ENCODE data around the gene MAB21L4. TPM values are rescaled to one million over a fixed set of nuclear protein-coding genes. Genes with fewer than 3 reads are reported as not detected.
"Not testable (repeated sequence)": the region's sequence is repeated elsewhere in the genome, so short reads cannot be mapped to it uniquely, and the experiment has no call there.

MAB21L4 gene
- polyA plus RNA-seq, 4 donors: 1.4 to 2.9 (median 2.1) TPM

DNA sequence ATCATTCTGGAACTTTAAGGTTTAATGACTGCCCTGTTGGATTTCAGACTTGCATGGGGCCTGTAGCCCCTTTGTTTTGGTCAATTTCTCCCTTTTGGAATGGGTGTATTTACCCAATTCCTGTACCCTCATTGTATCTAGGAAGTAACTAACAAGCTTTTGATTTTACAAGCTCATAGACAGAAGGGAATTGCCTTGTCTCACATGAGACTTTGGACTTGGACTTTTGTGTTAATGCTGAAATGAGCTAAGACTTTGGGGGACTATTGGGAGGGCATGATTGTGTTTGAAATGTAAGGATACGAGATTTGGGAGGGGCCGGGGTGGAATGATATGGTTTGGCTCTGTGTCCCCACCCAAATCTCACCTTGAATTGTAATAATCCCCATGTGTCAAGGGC is 49.6 kb downstream of the MAB21L4 start:
- not testable (repeated sequence) for DNase-seq (ENCODE audit: low read depth in 4 of 4, low spot score in 3 of 4)

DNA sequence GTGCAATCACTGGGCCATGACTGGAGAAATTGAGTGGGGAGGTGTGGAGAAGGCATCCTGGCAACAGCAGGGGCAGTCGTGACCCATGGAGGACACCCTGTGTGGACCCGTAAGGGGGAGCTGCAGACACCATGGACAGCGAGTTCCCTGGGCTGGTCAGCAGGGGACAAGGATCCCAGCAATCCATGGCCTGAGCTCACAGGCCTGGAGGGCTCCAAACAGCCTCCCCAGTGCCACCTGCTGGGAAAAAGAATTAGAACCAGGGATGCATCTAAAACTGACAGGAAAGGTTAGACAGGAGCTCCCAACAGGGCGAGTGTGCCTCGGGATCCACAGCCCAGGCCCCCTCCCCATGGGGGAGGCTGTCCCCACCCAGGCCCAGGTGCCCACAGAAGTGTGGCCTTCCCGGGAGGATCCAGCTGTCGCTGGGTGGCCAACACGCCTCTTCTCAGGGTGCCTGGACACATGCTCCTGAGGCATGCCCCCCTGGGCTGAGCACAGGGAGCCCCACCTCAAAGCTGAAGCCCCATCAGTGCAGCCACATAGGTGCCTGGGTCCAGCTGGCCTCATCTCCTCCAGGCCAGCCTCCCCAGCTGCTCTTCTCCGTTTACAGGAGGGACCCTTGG is 55.4 kb downstream of the MAB21L4 start:
- DNase-seq (ENCODE audit: low read depth in 4 of 4, low spot score in 3 of 4): peak in 2 of 4 donors; percentile 68 to 69

DNA sequence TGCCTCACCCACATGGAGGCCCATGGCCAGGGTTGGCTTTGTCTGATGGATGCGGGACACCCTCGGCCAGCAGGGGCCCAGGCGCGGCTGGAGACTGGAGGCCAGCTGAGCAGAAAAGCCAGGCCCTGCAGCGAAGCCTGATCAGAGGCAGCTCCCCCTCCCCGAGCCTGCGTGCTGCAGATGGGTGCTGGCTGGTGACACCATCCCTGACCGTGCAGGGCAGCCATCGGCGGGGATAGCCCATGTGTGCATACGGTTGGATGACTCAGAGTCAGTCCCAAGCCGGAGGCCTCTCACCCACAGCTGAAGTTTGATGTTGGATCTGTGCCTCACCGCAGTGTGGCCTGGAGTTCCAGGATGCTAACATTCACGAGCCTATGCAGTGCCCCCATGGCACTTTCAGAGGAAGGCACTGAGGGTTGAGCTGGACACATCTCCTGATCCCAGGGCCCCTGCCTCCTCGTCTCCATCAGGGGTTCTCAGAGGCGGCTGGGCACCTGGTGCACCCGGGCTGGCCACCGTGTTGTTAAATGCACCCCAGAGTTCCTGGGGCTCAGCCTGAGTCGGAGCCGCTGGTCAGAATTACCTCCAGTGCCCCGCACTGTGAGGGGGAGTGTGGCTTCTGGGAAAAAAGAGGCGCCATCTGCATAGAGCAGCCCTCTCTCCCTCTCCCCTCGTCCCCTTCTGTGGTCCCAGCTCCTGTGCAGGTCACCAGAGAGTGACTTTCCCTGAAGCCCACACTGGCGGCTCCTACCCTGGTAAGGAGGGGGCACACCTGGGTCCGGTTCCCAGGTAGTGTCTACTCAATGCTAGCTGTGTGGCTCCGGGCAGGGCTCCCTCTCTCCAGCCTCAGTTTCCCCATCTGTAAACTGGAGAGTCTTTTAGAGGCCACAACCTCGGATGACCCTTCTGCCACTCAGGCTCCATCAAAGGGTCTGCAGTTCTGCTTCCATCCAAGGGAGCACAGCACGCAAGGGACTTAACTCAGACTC is 56.5 kb downstream of the MAB21L4 start:
- no peak for DNase-seq (ENCODE audit: low read depth in 4 of 4, low spot score in 3 of 4)

DNA sequence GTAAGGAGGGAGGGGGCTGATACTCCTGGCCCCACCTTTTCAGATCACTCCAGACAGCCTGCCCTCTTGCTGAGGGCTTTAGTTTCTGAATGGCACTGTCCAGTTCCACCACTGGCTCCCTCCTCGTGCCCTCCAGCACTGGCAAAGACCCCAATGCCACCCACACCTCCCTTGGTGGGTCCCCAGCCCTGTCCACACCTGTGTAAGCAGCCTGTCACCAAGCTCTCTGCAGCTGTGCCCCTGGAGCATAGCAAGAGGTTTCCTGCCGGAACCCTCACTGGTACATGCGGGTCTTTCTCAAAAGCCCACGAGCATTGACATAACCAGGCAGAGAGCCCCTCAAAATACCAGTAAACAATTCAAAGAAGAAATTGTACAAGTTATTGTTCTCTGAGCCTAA is 58.3 kb downstream of the MAB21L4 start:
- DNase-seq (ENCODE audit: low read depth in 4 of 4, low spot score in 3 of 4): no peak

DNA sequence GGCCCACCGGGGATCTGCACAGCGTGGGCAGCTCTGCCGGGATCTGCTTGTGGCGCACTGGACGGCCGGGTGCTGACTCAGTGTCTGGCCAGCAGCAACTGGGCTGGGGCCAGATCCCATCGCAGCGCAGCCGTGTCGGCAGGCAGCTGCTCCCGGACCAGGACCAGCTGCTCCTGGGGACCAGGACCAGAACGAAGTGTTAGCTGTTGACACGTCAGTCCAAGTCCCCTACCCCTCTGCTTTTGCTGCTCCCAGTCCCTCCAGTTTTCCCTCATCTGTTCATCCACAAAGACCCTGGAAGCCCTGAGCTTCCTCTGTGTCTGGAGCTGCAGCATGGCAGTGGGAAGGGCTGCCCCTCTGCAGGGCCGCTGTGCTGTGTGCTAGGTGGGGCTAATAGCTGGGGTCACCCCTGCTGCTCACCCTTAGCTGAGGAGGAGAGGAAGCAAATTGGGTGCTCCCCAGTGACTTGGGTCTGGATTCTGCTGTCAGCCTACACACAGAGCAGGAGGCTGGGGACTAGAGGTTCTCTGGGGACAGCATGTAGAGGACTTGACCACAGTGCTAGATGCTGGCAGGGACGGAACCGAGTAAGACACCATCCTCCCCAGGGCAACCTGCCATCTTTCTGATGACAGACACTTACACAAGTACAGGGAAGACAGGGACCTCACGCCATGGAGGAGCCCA is 59.0 kb downstream of the MAB21L4 start:
- no peak for DNase-seq (ENCODE audit: low read depth in 4 of 4, low spot score in 3 of 4)

Other genes starting within 250 kb of the MAB21L4 start
- gene AQP12B, start 213.3 kb downstream of the MAB21L4 start, polyA plus RNA-seq (ENCODE audit: insufficient read length in 4 of 4): 1 to 10 TPM in 2 of 4 donors, under 1 TPM in 2; 0.18 to 1.5 (median 0.70) TPM
- gene AQP12A, start 204.3 kb downstream of the MAB21L4 start, polyA plus RNA-seq (ENCODE audit: insufficient read length in 4 of 4): 1 to 10 TPM in 2 of 4 donors, under 1 TPM in 1, not detected in 1; 0.97 to 1.6 (median 1.0) TPM
- gene KIF1A, start 75.9 kb downstream of the MAB21L4 start, polyA plus RNA-seq (ENCODE audit: insufficient read length in 4 of 4): 10 to 100 TPM in 3 of 4 donors, 1 to 10 TPM in 1; 9.8 to 13.9 (median 11.5) TPM
- gene AGXT, start 27.3 kb downstream of the MAB21L4 start, polyA plus RNA-seq (ENCODE audit: insufficient read length in 4 of 4): under 1 TPM in 3 of 4 donors, not detected in 1; 0.10 to 0.21 (median 0.16) TPM
- under 1 TPM in 3 of 4 donors, not detected in 1; 0.03 to 0.13 (median 0.05) TPM for gene CROCC2, start 10.2 kb upstream of the MAB21L4 start, polyA plus RNA-seq (ENCODE audit: insufficient read length in 4 of 4)
- gene SNED1, start 102.5 kb upstream of the MAB21L4 start, polyA plus RNA-seq (ENCODE audit: insufficient read length in 4 of 4): 1 to 10 TPM; 7.9 to 9.2 (median 8.7) TPM
- 10 to 100 TPM; 54.9 to 68.0 (median 63.4) TPM for gene MTERF4, start 206.1 kb upstream of the MAB21L4 start, polyA plus RNA-seq (ENCODE audit: insufficient read length in 4 of 4)

Measured in right renal pelvis (tissue), 4 donors.